Measurements from ENCODE around the gene EPHA6. TPM values are rescaled to one million over a fixed set of nuclear protein-coding genes. Genes with fewer than 3 reads are reported as not detected.
"Not testable (repeated sequence)": the region's sequence is repeated elsewhere in the genome, so short reads cannot be mapped to it uniquely, and the experiment has no call there.

The EPHA6 gene
- polyA plus RNA-seq, 1 donor, result 1.6 TPM

DNA sequence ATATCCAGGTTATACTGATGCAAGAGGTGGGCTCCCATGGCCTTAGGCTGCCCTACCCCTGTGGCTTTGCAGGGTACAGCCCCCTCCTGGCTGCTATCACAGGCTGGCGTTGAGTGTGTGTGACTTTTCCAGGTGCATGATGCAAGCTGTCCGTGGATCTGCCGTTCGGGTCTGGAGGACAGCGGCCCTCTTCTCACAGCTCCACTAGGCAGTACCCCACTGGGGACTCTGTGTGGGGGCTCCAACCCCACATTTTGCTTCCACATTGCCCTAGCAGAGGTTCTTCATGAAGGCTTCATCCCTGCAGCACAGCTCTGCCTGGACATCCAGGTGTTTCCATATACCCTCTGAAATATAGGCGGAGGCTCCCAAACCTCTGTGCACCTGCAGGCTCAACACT, 610.6 kb downstream of the EPHA6 start:
- WGBS (ENCODE audit: insufficient coverage, low lambda C conversion rate), result no CpG with 5 or more reads among the region's 6 CpGs
- no peak overlapping the region for H3K4me3 ChIP-seq (ENCODE audit: low read length)
- no peaks in the 10 kb centered on the region for H3K4me1 ChIP-seq (ENCODE audit: control insufficient read depth, insufficient read depth, low read length)
- no peak overlapping the region for H3K27ac ChIP-seq (ENCODE audit: low read length)
- no peaks in the 10 kb centered on the region for H3K36me3 ChIP-seq (ENCODE audit: control insufficient read depth, insufficient read depth, low read length)
- H3K27me3 ChIP-seq (ENCODE audit: control insufficient read depth, insufficient read depth, low read length), result no peaks in the 10 kb centered on the region
- H3K9me3 ChIP-seq (ENCODE audit: control insufficient read depth, low read depth, low read length), result no peaks in the 10 kb centered on the region
- DNase-seq, result no peak

DNA sequence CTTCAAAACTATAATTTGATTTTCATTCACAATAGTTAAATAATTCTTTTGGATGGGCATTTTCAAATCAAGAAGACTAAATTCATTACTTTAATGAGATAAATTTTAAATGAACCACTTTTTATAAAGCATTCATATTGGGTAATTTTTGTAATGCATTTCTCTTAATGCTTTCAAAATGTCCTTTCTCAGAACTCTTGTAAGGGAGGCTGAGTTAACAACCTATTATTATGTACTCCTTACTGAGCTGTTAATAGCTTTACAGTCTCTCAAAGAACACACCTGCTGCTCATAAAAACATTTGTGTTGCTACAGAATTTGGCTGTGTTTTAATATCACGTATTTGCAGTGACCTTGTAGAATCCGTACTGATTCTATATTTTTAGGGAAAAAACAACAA, 616.2 kb downstream of the EPHA6 start:
- Histone ChIP-seq H3K9me3 (ENCODE audit: control insufficient read depth, low read depth, low read length) (no peaks in the 10 kb centered on the region), H3K4me1 (ENCODE audit: control insufficient read depth, insufficient read depth, low read length) (no peaks in the 10 kb centered on the region), H3K4me3 (ENCODE audit: low read length) (no peak overlapping the region), H3K27me3 (ENCODE audit: control insufficient read depth, insufficient read depth, low read length) (no peaks in the 10 kb centered on the region), H3K36me3 (ENCODE audit: control insufficient read depth, insufficient read depth, low read length) (no peaks in the 10 kb centered on the region), H3K27ac (ENCODE audit: low read length) (no peak overlapping the region)
- WGBS (ENCODE audit: insufficient coverage, low lambda C conversion rate), result 92% methylated on average over 2 of the region's 2 CpGs
- DNase-seq, result no peak

DNA sequence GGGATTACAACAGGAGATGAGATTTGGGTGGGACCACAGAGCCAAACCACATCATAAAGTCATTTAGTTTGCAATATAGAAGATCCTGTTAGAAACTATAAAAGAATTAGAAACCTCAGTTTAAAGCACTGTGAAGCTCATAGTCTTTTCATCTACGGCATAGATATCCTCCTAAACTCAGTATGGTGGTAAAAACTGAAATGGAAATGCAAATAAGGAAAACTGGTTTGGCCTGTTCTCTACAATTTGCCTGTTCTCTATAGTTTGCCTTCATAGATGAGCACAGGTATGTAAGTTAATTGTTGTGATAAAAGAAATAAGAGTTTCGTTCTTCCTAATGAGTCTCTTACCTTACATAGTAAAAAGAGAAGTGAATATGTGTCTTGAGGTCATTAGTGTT, 618.5 kb downstream of the EPHA6 start:
- Histone ChIP-seq H3K36me3 (ENCODE audit: control insufficient read depth, insufficient read depth, low read length) (no peaks in the 10 kb centered on the region), H3K4me3 (ENCODE audit: low read length) (no peak overlapping the region), H3K27me3 (ENCODE audit: control insufficient read depth, insufficient read depth, low read length) (no peaks in the 10 kb centered on the region), H3K4me1 (ENCODE audit: control insufficient read depth, insufficient read depth, low read length) (no peaks in the 10 kb centered on the region), H3K9me3 (ENCODE audit: control insufficient read depth, low read depth, low read length) (no peaks in the 10 kb centered on the region), H3K27ac (ENCODE audit: low read length) (no peak overlapping the region)
- no peak for DNase-seq
- WGBS (ENCODE audit: insufficient coverage, low lambda C conversion rate), result 78% methylated on average over 2 of the region's 2 CpGs

DNA sequence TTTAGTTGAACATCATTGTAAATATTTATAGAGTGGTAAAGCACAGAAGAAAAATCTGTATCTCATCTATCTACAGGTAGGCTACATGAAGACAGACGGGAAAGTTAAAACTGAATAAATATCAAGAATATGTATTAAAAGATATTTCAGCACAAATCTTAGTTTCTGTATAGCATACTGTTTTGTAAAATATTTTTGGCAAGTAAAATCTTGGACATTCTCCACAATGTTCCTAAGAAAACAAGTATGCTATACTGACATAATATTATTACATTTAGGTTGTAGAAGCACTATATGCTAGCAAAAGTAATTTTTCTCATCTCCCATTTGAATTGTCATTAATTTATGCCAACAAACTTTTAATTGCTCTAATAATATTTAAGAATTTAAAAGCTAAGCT, 623.7 kb downstream of the EPHA6 start:
- WGBS (ENCODE audit: insufficient coverage, low lambda C conversion rate), result no CpG with 5 or more reads among the region's 1 CpG
- Histone ChIP-seq H3K27ac (ENCODE audit: low read length) (no peak overlapping the region), H3K9me3 (ENCODE audit: control insufficient read depth, low read depth, low read length) (no peaks in the 10 kb centered on the region), H3K27me3 (ENCODE audit: control insufficient read depth, insufficient read depth, low read length) (no peaks in the 10 kb centered on the region), H3K4me1 (ENCODE audit: control insufficient read depth, insufficient read depth, low read length) (no peaks in the 10 kb centered on the region), H3K4me3 (ENCODE audit: low read length) (no peak overlapping the region), H3K36me3 (ENCODE audit: control insufficient read depth, insufficient read depth, low read length) (no peaks in the 10 kb centered on the region)
- no peak for DNase-seq

DNA sequence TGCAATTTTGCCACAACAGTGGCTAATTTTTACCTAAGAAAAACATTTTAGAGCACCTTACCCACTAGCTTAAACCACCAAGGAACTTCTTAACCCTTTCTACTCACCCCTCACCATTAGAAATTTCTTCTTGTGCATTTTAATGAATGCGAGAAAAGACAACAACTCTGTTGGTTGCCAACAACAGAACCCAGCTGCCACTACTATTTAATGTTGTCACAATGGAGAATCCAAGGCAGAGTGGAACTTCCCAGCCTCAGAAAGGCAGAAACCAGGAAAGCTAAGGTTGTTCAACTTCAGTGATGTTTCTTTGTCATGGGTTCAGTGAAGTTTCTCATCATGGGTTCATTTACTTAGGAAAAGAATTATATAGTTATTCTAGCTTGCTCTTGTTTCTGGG, 625.0 kb downstream of the EPHA6 start:
- no peak overlapping the region for H3K27ac ChIP-seq (ENCODE audit: low read length)
- H3K4me1 ChIP-seq (ENCODE audit: control insufficient read depth, insufficient read depth, low read length), result no peaks in the 10 kb centered on the region
- no peaks in the 10 kb centered on the region for H3K9me3 ChIP-seq (ENCODE audit: control insufficient read depth, low read depth, low read length)
- WGBS (ENCODE audit: insufficient coverage, low lambda C conversion rate), result no CpG with 5 or more reads among the region's 1 CpG
- no peak overlapping the region for H3K4me3 ChIP-seq (ENCODE audit: low read length)
- H3K27me3 ChIP-seq (ENCODE audit: control insufficient read depth, insufficient read depth, low read length), result no peaks in the 10 kb centered on the region
- no peaks in the 10 kb centered on the region for H3K36me3 ChIP-seq (ENCODE audit: control insufficient read depth, insufficient read depth, low read length)
- no peak for DNase-seq

DNA sequence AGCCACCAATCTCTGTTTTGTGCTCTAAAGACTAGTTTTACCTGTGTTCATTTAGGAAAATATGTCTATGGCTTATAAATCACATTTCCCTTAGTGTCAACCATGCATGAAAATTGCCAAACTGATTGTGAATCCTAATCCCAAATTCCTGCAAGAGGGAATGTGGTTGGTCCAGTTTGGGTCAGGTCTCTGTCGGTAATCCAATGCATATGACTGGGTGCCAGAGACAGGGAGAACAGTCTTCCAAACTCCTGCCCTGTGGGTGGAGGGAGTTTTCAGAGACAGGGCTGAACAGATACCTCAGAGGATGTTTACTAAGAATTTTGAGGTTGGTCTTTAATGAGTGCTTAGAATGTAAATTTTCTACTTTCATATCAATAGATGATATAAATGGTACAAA, 649.6 kb downstream of the EPHA6 start:
- no CpG with 5 or more reads among the region's 1 CpG for WGBS (ENCODE audit: insufficient coverage, low lambda C conversion rate)
- H3K9me3 ChIP-seq (ENCODE audit: control insufficient read depth, low read depth, low read length), result no peaks in the 10 kb centered on the region
- no peaks in the 10 kb centered on the region for H3K27me3 ChIP-seq (ENCODE audit: control insufficient read depth, insufficient read depth, low read length)
- no peak overlapping the region for H3K27ac ChIP-seq (ENCODE audit: low read length)
- H3K36me3 ChIP-seq (ENCODE audit: control insufficient read depth, insufficient read depth, low read length), result no peaks in the 10 kb centered on the region
- no peaks in the 10 kb centered on the region for H3K4me1 ChIP-seq (ENCODE audit: control insufficient read depth, insufficient read depth, low read length)
- no peak for DNase-seq
- H3K4me3 ChIP-seq (ENCODE audit: low read length), result no peak overlapping the region

DNA sequence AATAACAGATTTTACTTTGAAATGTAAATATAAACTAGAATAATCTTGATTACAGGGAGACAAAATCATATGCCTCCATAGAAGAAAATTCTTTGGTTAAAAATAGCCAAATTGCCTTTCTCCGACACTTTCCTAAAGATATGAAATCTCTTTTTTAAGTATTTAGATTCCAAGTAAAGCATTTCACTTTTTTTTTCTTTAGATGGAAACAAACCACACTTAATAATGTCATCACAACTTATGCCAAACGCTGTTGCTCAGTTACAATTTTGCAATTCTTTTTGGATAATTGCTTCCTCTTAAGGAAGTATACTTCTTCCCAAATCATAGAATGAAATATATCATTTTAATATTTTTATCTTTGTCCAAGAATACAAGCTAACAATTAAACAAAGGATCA, 656.1 kb downstream of the EPHA6 start:
- Histone ChIP-seq H3K4me1 (ENCODE audit: control insufficient read depth, insufficient read depth, low read length) (no peaks in the 10 kb centered on the region), H3K4me3 (ENCODE audit: low read length) (no peak overlapping the region), H3K9me3 (ENCODE audit: control insufficient read depth, low read depth, low read length) (no peaks in the 10 kb centered on the region), H3K36me3 (ENCODE audit: control insufficient read depth, insufficient read depth, low read length) (no peaks in the 10 kb centered on the region), H3K27ac (ENCODE audit: low read length) (no peak overlapping the region), H3K27me3 (ENCODE audit: control insufficient read depth, insufficient read depth, low read length) (no peaks in the 10 kb centered on the region)
- no peak for DNase-seq
- WGBS (ENCODE audit: insufficient coverage, low lambda C conversion rate), result 90% methylated on average over 1 of the region's 2 CpGs

DNA sequence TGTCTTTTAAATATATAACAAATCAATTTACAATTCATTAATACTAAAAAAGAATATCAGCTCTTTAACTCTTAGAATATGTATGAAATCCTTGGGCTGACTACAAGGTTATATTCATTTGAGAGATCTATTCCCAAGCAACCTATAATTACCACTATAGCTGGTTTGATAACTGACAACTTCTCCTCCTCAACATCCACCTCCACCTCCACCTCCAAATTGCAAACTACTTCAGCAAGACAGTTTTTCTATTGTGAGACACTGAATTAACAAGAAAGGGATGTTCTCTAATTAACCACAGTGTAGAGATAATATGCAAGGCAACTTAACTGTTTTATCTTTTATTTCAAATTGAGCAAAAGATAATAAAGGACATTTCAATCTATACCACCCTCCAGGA, 665.3 kb downstream of the EPHA6 start:
- Histone ChIP-seq H3K4me1 (ENCODE audit: control insufficient read depth, insufficient read depth, low read length) (no peaks in the 10 kb centered on the region), H3K36me3 (ENCODE audit: control insufficient read depth, insufficient read depth, low read length) (no peaks in the 10 kb centered on the region), H3K27me3 (ENCODE audit: control insufficient read depth, insufficient read depth, low read length) (no peaks in the 10 kb centered on the region), H3K4me3 (ENCODE audit: low read length) (no peak overlapping the region), H3K9me3 (ENCODE audit: control insufficient read depth, low read depth, low read length) (peaks cover 5% of the 10 kb centered on the region), H3K27ac (ENCODE audit: low read length) (no peak overlapping the region)
- DNase-seq, result no peak

DNA sequence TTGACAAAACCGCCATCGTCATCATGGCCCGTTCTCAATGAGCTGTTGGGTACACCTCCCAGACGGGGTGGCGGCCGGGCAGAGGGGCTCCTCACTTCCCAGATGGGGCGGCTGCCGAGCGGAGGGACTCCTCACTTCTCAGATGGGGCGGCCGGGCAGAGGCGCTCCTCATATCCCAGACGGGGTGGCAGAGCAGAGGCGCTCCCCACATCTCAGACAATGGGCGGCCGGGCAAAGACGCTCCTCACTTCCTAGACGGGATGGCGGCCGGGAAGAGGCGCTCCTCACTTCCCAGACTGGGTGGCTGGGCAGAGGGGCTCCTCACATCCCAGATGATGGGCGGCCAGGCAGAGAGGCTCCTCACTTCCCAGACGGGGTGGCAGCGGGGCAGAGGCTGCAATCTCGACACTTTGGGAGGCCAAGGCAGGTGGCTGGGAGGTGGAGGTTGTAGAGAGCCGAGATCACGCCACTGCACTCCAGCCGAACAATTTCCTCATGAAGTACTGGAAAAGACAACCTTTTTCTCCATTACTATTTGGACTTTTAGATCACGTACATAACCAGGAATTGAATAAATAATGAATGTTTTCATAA, 666.4 kb downstream of the EPHA6 start:
- H3K27me3 ChIP-seq (ENCODE audit: control insufficient read depth, insufficient read depth, low read length); H3K27ac ChIP-seq (ENCODE audit: low read length); H3K4me3 ChIP-seq (ENCODE audit: low read length); DNase-seq; H3K36me3 ChIP-seq (ENCODE audit: control insufficient read depth, insufficient read depth, low read length); H3K4me1 ChIP-seq (ENCODE audit: control insufficient read depth, insufficient read depth, low read length); H3K9me3 ChIP-seq (ENCODE audit: control insufficient read depth, low read depth, low read length): not testable (repeated sequence)
- WGBS (ENCODE audit: insufficient coverage, low lambda C conversion rate), result no CpG with 5 or more reads among the region's 29 CpGs

DNA sequence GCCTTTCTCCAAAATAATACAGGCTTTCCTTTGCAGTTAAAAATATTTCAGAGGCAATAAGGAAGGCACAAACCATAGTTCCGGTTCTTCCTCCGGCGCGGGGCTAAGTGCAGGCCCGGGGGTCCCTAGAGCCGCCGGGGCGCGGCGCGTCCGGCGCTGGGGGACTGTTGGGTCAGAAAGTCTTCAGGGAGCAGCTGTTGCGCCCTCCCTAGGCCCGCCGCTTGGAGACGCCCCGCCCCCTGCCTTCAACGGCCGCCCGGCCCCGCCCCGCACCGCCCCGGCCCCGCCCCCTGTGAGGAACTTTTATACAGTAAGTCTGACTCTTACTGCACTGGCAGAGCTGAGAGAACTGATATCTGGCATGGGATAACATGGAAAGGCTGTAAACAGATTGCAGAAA, 667.0 kb downstream of the EPHA6 start:
- WGBS (ENCODE audit: insufficient coverage, low lambda C conversion rate), result no CpG with 5 or more reads among the region's 26 CpGs
- no peak for DNase-seq

DNA sequence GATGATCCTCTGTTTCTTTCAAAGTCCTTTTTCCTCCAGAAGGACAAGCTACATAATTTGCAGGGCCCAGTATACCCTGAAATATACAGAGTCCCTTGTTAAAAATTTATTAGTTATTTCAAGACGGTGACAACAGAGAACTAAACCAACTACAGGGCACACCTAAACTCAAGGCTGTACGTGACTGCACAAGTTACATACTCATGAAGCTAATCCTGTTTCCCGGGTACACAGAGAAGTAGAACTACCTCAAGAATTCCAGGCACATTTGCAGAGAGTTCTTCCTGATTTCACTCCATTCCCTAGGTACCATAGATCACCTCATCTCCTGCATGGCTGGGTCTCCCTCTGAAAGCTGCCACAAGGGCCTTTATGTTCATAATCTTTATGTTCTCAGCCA, 670.8 kb downstream of the EPHA6 start:
- no peaks in the 10 kb centered on the region for H3K36me3 ChIP-seq (ENCODE audit: control insufficient read depth, insufficient read depth, low read length)
- no peak overlapping the region for H3K4me3 ChIP-seq (ENCODE audit: low read length)
- no peaks in the 10 kb centered on the region for H3K27me3 ChIP-seq (ENCODE audit: control insufficient read depth, insufficient read depth, low read length)
- H3K4me1 ChIP-seq (ENCODE audit: control insufficient read depth, insufficient read depth, low read length), result no peaks in the 10 kb centered on the region
- no peak for DNase-seq
- H3K9me3 ChIP-seq (ENCODE audit: control insufficient read depth, low read depth, low read length), result peaks cover 3% of the 10 kb centered on the region
- WGBS (ENCODE audit: insufficient coverage, low lambda C conversion rate), result no CpG with 5 or more reads among the region's 3 CpGs
- no peak overlapping the region for H3K27ac ChIP-seq (ENCODE audit: low read length)

More for the DNA sequence above, 667.0 kb downstream of the EPHA6 start:
- Histone ChIP-seq H3K27me3 (ENCODE audit: control insufficient read depth, insufficient read depth, low read length) (no peaks in the 10 kb centered on the region), H3K9me3 (ENCODE audit: control insufficient read depth, low read depth, low read length) (peaks cover 5% of the 10 kb centered on the region), H3K36me3 (ENCODE audit: control insufficient read depth, insufficient read depth, low read length) (no peaks in the 10 kb centered on the region), H3K4me3 (ENCODE audit: low read length) (no peak overlapping the region), H3K27ac (ENCODE audit: low read length) (no peak overlapping the region), H3K4me1 (ENCODE audit: control insufficient read depth, insufficient read depth, low read length) (no peaks in the 10 kb centered on the region)
